DOHH2 (cell line): ENCODE measurements around the gene HAND1.

Experiments used
- H3F3A ChIP-seq: fragments of 200-600 bp; sonication (generic), shearing (Covaris generic); 2 replicates; pipeline ENCODE4 v1.6.0; 2016; ENCODE audit warnings: antibody characterized with exemption, mild to moderate bottlenecking; ENCODE audit not compliant: control insufficient read depth, insufficient read depth
- H3K27ac ChIP-seq: fragments of 200-600 bp; sonication (generic); 2 replicates; pipeline ENCODE4 v1.5.1; 2014; ENCODE audit warnings: low read depth, mild to moderate bottlenecking, low read length, moderate library complexity
- H3K27me3 ChIP-seq: fragments of 200-600 bp; sonication (generic); 2 replicates; pipeline ENCODE4 v1.6.1; 2014; ENCODE audit warnings: mild to moderate bottlenecking, low read length, mixed read lengths; ENCODE audit not compliant: control insufficient read depth
- H3K36me3 ChIP-seq: fragments of 200-600 bp; sonication (generic); 2 replicates; pipeline ENCODE4 v1.6.1; 2014; ENCODE audit warnings: mild to moderate bottlenecking, low read length, moderate library complexity, mixed read lengths; ENCODE audit not compliant: control insufficient read depth
- H3K4me1 ChIP-seq: fragments of 200-600 bp; sonication (generic); 2 replicates; pipeline ENCODE4 v1.6.1; 2014; ENCODE audit warnings: mild to moderate bottlenecking, low read length, mixed read lengths; ENCODE audit not compliant: control insufficient read depth
- H3K4me2 ChIP-seq: fragments of 200-600 bp; sonication (generic); 2 replicates; pipeline ENCODE4 v1.6.0; 2014; ENCODE audit warnings: mild to moderate bottlenecking, low read length, moderate library complexity
- H3K4me3 ChIP-seq: fragments of 200-600 bp; sonication (generic); 2 replicates; pipeline ENCODE4 v1.5.1; 2014; ENCODE audit warnings: mild to moderate bottlenecking, low read length, mixed read lengths
- H3K79me2 ChIP-seq: fragments of 200-600 bp; sonication (generic); 2 replicates; pipeline ENCODE4 v1.6.1; 2014; ENCODE audit warnings: mild to moderate bottlenecking, low read length, mixed read lengths; ENCODE audit not compliant: control insufficient read depth
- H3K9me2 ChIP-seq: fragments of 200-600 bp; sonication (generic); replicated peaks from 2 replicates; pipeline ENCODE4 v1.6.1; 2014; ENCODE audit warnings: mild to moderate bottlenecking, low read length, mixed read lengths; ENCODE audit not compliant: control insufficient read depth
- H3K9me3 ChIP-seq: fragments of 200-600 bp; sonication (generic); 2 replicates; pipeline ENCODE4 v1.6.1; 2014; ENCODE audit warnings: antibody characterized with exemption, low read length, mixed read lengths; ENCODE audit not compliant: control insufficient read depth, insufficient read depth
- H4K20me1 ChIP-seq: fragments of 200-600 bp; sonication (generic); 2 replicates; pipeline ENCODE4 v1.6.0; 2014; ENCODE audit warnings: low read depth, mild to moderate bottlenecking, antibody characterized with exemption, low read length, moderate library complexity; ENCODE audit not compliant: control insufficient read depth, insufficient read depth
- CTCF ChIP-seq: fragments of 200-600 bp; sonication (generic); IDR thresholded peaks from one replicate; pipeline ENCODE4 v1.5.1; 2014; ENCODE audit warnings: antibody characterized with exemption, mild to moderate bottlenecking, low read depth, low read length; ENCODE audit not compliant: poor library complexity, severe bottlenecking
- EZH2phosphoT487 ChIP-seq: fragments of 200-600 bp; sonication (generic); IDR thresholded peaks from 2 replicates; pipeline ENCODE4 v1.6.1; 2017; ENCODE audit warnings: borderline replicate concordance, mild to moderate bottlenecking, antibody characterized with exemption, low read length, moderate library complexity, mixed read lengths

The HAND1 gene

GRCh38 chr5:154479160-154479943, 1.3 kb upstream of the HAND1 start:
- peaks cover 51% of the 10 kb centered on the region for H3K27me3 ChIP-seq
- H3K27ac ChIP-seq, result no peak overlapping the region
- H3K9me3 ChIP-seq, result no peaks in the 10 kb centered on the region
- no peaks in the 10 kb centered on the region for H4K20me1 ChIP-seq
- TF ChIP-seq CTCF (no peak), EZH2phosphoT487 (no peak)
- no peaks in the 10 kb centered on the region for H3F3A ChIP-seq
- H3K4me1 ChIP-seq, result no peaks in the 10 kb centered on the region
- H3K79me2 ChIP-seq, result no peaks in the 10 kb centered on the region
- no peaks in the 10 kb centered on the region for H3K9me2 ChIP-seq
- H3K4me2 ChIP-seq, result no peak overlapping the region
- H3K4me3 ChIP-seq, result no peak overlapping the region
- no peaks in the 10 kb centered on the region for H3K36me3 ChIP-seq

- Histone ChIP-seq H3K36me3 (no peaks in the 10 kb centered on the region), H3K4me3 (no peak overlapping the region)
Observed at GRCh38 chr5:154478752-154479159, 729 bp upstream of the HAND1 start.

GRCh38 chr5:154477382-154478223, 424 bp downstream of the HAND1 start:
- no peak overlapping the region for H3K4me2 ChIP-seq
- no peaks in the 10 kb centered on the region for H3K4me1 ChIP-seq
- no peak overlapping the region for H3K4me3 ChIP-seq
- no peaks in the 10 kb centered on the region for H3K36me3 ChIP-seq
- no peaks in the 10 kb centered on the region for H3K9me3 ChIP-seq
- H4K20me1 ChIP-seq, result no peaks in the 10 kb centered on the region
- no peak overlapping the region for H3K27ac ChIP-seq
- H3K9me2 ChIP-seq, result no peaks in the 10 kb centered on the region
- TF ChIP-seq CTCF (no peak), EZH2phosphoT487 (no peak)
- no peaks in the 10 kb centered on the region for H3K79me2 ChIP-seq
- no peaks in the 10 kb centered on the region for H3F3A ChIP-seq
- H3K27me3 ChIP-seq, result peaks cover 39% of the 10 kb centered on the region

More at GRCh38 chr5:154478752-154479159, 729 bp upstream of the HAND1 start:
- no peaks in the 10 kb centered on the region for H3K79me2 ChIP-seq
- TF ChIP-seq CTCF (no peak), EZH2phosphoT487 (no peak)
- H4K20me1 ChIP-seq, result no peaks in the 10 kb centered on the region
- H3K27ac ChIP-seq, result no peak overlapping the region
- H3K4me2 ChIP-seq, result no peak overlapping the region
- H3K9me2 ChIP-seq, result no peaks in the 10 kb centered on the region
- H3K4me1 ChIP-seq, result no peaks in the 10 kb centered on the region
- H3F3A ChIP-seq, result no peaks in the 10 kb centered on the region
- no peaks in the 10 kb centered on the region for H3K9me3 ChIP-seq
- peaks cover 46% of the 10 kb centered on the region for H3K27me3 ChIP-seq
